SK-N-MC (cell line): ENCODE data around the gene GLCE.

Source experiments
- EZH2 ChIP-seq: fragments of 200-600 bp; sonication (generic); IDR thresholded peaks from one replicate; pipeline ENCODE4 v1.6.1; 2017; ENCODE audit warnings: antibody characterized with exemption
- FOXP2 ChIP-seq: optimal IDR thresholded peaks from 2 replicates; pipeline ENCODE3; 2011; ENCODE audit warnings: mild to moderate bottlenecking, moderate library complexity; ENCODE audit not compliant: insufficient read depth; ENCODE audit errors: extremely low read length, control extremely low read depth
- POLR2AphosphoS5 ChIP-seq: IDR thresholded peaks from 2 replicates; pipeline ENCODE4 v1.6.1; 2012; ENCODE audit warnings: mild to moderate bottlenecking, low read depth, low read length, borderline replicate concordance

GRCh38 chr15:69175536-69175935, 15.1 kb downstream of the GLCE start:
- TF ChIP-seq POLR2AphosphoS5 (no peak), FOXP2 (no peak), EZH2 (no peak)
